ENCODE results near the gene ENPP5.
"Not testable (repeated sequence)": the region's sequence is repeated elsewhere in the genome, so short reads cannot be mapped to it uniquely, and the experiment has no call there.

ENPP5 gene

DNA sequence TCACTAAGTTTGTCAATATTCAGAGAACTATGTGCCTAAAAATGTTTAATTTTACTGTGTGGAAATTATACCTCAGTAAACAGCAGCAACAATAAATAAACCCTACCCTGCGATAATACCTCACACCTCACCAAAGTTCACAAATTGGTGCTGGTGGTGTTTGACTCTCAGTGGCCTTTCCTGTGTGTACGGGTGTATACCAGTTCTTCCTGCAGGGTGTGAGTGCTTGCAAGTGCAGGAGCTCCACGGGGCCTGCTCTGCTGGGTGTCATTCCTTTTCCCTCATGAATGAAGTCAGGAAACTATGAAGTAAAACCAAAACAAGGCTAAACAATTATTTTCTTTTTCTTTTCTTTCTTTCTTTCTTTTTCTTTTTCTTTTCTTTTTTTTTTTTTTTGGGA is 4.1 kb upstream of the ENPP5 start:
- no peak for DNase-seq

DNA sequence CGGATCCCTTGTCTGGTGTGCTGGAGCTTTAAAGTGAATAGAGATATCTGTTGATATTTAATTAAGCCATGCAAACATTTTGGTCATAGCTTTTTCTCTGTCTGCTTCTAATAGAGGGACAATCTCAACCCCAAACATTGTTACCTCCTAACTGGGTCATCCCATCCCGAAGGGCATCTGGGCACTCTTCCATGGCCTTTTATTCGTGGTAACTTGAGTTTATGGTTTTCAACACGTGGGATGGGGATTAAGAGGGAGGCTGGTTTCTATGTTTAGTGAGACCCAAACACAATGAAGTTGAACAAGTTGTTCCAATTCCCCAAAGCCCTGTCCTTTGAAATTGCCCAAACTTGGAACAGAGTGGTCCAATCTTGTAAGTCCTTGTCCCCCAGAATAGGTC is 1.4 kb upstream of the ENPP5 start:
- no peak for DNase-seq

DNA sequence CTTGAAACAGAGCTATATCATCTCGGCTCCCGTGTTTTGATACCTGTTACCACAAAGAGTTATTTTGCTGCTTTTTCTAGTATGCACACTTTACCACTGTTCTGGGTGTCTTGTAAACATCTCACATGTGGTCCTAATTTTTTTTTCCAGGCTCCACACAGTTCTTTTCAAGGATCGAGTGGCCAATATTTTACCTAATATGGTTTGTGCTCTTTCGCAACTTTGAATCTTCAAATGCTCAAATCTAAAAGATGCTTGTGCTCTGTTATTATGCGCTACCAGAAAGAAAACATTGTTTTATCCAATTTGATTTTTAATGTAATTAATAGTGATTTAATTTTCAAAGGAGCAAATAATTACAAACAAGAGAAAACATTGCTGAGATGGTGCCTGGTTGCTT is 10.7 kb downstream of the ENPP5 start:
- DNase-seq = no peak

GRCh38 chr6:46159229-46159628 is 11.6 kb downstream of the ENPP5 start:
- no peak for DNase-seq

GRCh38 chr6:46156701-46157100 is 14.1 kb downstream of the ENPP5 start:
- DNase-seq = no peak

DNA sequence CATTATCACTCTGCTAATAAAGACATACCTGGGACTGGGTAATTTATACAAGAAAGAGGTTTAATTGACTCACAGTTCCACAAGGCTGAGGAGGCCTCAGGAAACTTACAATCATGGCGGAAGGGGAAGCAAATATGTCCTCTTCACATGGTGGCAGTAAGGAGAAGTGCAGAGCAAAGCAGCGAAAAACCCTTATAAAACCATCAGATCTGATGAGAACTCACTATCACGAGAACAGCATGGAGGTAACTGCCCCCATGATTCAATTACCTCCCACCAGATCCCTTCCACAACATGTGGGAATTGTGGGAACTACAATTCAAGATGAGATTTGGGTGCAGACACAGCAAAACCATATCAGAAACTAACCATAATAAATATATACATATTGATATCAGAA is 21.7 kb downstream of the ENPP5 start:
- DNase-seq = not testable (repeated sequence)

GRCh38 chr6:46144270-46144669 is 26.5 kb downstream of the ENPP5 start:
- DNase-seq = no peak

DNA sequence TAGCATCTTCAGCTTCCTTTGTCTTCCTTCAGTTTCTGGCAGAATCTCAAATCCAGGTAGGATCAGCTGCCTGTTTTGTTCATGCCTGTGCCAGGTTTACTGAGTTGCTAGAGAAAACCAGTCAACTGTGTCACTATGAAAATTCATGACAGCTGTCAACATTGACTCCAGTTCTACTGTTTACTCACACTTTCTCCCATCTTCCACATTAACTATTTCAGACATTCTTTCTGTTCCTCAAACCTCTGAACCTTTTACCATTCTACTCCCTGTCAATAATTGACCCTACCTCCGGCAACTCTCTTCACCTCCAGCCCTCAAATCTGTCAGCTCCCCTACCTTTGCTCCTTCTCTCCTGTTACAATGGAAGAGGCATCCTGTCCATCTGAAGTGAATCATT is 32.5 kb downstream of the ENPP5 start:
- DNase-seq = peak; percentile 55

GRCh38 chr6:46137387-46137786 is 33.4 kb downstream of the ENPP5 start:
- no peak for DNase-seq

- no peak for DNase-seq
Measured at GRCh38 chr6:46136831-46137230, 33.9 kb downstream of the ENPP5 start.

GRCh38 chr6:46135176-46135575 is 35.6 kb downstream of the ENPP5 start:
- DNase-seq = no peak

DNA sequence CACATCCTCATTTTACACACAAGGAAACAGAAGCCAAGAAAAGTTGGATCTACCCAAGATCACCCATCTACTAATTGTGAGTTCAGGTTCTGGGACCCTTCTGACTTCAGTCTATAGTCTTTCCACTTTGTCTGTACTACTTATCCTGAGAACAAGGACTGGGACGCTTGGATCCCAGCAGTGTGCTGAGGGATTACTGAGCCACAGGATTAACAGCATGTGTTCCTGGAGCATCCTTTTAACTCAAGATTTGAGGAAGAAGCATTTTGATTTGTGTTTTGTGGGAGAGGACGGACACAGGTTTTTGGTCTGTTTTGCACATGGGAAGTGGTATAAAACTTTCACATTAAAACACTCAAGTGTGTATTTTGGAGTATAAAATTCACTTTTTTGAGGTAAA is 36.6 kb downstream of the ENPP5 start:
- DNase-seq = no peak

- not testable (repeated sequence) for DNase-seq
Measured at GRCh38 chr6:46131291-46131690, 39.5 kb downstream of the ENPP5 start.

GRCh38 chr6:46130666-46131065 is 40.1 kb downstream of the ENPP5 start:
- DNase-seq = peak; percentile 41

- DNase-seq = peak; percentile 94
Measured at GRCh38 chr6:46129629-46130511, 40.9 kb downstream of the ENPP5 start, which contains the start of gene ENPP4. TSS of gene ENPP4 (plus strand) at chr6:46129989. CDS start at chr6:46139584, 9,595 bp downstream.

DNA sequence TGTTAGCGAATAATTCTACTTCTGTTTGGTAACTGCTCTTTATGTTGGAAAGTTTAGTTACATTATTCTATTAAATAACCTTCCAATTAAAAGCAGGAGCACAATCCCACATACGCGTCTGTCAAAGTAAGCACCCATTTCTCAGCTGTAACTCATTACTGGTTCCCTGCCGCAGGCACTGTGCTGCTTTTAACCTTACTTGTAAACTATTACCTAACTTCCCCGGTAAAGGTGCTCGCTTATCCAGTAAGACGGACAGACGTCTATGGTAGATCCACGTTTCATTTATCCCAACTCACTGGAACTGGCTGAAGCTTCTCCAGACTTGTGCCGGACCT is 41.5 kb downstream of the ENPP5 start:
- peak; percentile 39 for DNase-seq

DNA sequence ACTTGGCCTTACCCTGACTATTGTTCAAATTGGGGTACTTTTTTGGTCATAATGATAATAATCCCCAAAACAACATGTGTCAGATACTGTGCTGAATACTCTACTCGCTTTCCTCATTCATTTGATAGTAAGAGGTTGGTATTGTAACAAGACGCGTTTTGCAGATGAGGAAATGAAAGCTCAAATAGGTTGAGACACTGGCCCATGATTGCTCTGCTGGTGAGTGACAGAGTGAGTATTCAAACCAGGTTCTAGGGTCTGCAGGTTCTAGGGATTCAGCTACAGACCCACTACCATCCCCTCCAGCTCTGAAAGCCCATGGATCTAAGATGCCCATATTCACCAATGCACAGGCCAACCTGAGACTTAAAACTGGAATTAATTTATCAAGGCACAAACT is 42.3 kb downstream of the ENPP5 start:
- DNase-seq = no peak

GRCh38 chr6:46119679-46120078 is 51.1 kb downstream of the ENPP5 start:
- not testable (repeated sequence) for DNase-seq

GRCh38 chr6:46118836-46119235 is 51.9 kb downstream of the ENPP5 start:
- no peak for DNase-seq

GRCh38 chr6:46118157-46118556 is 52.6 kb downstream of the ENPP5 start:
- DNase-seq = no peak

DNA sequence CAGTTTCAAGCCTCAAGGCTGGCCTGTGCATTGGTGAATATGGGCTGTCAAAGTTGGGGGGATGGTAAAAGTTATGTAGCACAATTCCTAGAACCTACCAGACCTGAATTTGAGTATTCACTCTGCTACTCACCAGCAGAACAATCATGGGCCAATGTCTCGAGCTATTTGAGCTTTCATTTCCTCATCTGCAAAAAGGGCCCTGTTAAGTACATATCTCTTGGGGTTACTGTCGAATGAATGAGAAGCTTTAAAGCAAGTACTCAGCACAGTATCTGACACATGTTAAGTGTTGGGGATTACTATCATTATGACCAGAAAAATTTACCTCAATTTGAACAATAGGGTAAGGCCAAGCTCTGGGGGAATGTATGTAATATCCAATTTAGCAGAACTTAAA is 54.5 kb downstream of the ENPP5 start:
- DNase-seq = no peak

- DNase-seq = no peak
Measured at GRCh38 chr6:46115634-46116033, 55.1 kb downstream of the ENPP5 start.

DNA sequence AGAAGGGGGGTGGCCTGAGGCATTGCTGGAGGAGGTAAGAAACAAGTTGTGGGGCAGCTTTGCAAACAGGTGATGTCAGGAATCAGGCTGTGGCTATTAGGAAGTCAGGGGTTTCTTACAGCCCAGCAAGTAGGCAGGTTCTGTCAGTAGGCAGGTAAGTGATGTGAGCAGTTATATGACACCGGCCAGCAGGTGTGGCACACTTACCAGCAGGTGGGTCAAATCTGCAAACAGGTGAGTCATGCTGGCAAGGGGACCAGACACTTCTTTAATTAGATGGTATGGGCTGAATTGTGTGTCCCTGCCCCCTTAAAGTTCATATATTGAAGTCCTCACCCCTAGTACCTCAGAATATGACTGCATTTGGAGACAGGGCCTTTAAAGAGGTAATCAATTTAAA is 57.4 kb downstream of the ENPP5 start:
- DNase-seq = peak; percentile 81

All from NCI-H2029 (cell line).